Measurements from ENCODE around the gene RNF5. TPM values are rescaled to one million over a fixed set of nuclear protein-coding genes. Genes with fewer than 3 reads are reported as not detected.

Gene RNF5
- total and polyA plus RNA-seq, 2 experiments from 2014 or later, result 180 to 232 TPM

GRCh38 chr6:32151181-32151862, 26.9 kb upstream of the RNF5 start:
- TF ChIP-seq CTCF (IDR thresholded peaks at IDR 0.05; ENCODE audit: low read depth, low read length), result no peak
- Histone ChIP-seq H3K27ac (no peak overlapping the region), H3K27me3 (peaks cover 30% of the 10 kb centered on the region), H3K36me3 (peaks cover 2% of the 10 kb centered on the region), H3K4me1 (ENCODE audit: low read depth) (peaks cover 23% of the 10 kb centered on the region), H3K9me3 (ENCODE audit: low read depth) (no peaks in the 10 kb centered on the region), H3K4me3 (no peak overlapping the region)
- no peak for DNase-seq (ENCODE audit: low read depth in 1 of 2, low spot score in 1 of 2)

- TF ChIP-seq CTCF (IDR thresholded peaks at IDR 0.05; ENCODE audit: low read depth, low read length), result no peak
- no peak for DNase-seq (ENCODE audit: low read depth in 1 of 2, low spot score in 1 of 2)
- H3K36me3 ChIP-seq, result peaks cover 7% of the 10 kb centered on the region
- H3K27ac ChIP-seq, result peak within 1 kb of the TSS; percentile 91
- H3K4me1 ChIP-seq (ENCODE audit: low read depth), result peaks cover 18% of the 10 kb centered on the region
- H3K27me3 ChIP-seq, result peaks cover 30% of the 10 kb centered on the region
- peak within 1 kb of the TSS; percentile 63 for H3K4me3 ChIP-seq
- no peaks in the 10 kb centered on the region for H3K9me3 ChIP-seq (ENCODE audit: low read depth)
Measured at GRCh38 chr6:32151863-32152768, 26.1 kb upstream of the RNF5 start, which contains the start of gene PRRT1. Gene PRRT1 (minus strand): TSS chr6:32151939. CDS start chr6:32151827, 112 bp downstream.

GRCh38 chr6:32152769-32153563, 25.2 kb upstream of the RNF5 start:
- peak overlapping the region; percentile 91 for H3K27ac ChIP-seq
- H3K36me3 ChIP-seq, result peaks cover 14% of the 10 kb centered on the region
- DNase-seq (ENCODE audit: low read depth in 1 of 2, low spot score in 1 of 2), result peak; percentile 31 to 47
- H3K9me3 ChIP-seq (ENCODE audit: low read depth), result no peaks in the 10 kb centered on the region
- H3K27me3 ChIP-seq, result peaks cover 30% of the 10 kb centered on the region
- peak overlapping the region; percentile 63 for H3K4me3 ChIP-seq
- no peak for TF ChIP-seq CTCF (IDR thresholded peaks at IDR 0.05; ENCODE audit: low read depth, low read length)
- H3K4me1 ChIP-seq (ENCODE audit: low read depth), result peaks cover 18% of the 10 kb centered on the region

GRCh38 chr6:32153564-32154513, 24.4 kb upstream of the RNF5 start, which contains the start of gene PPT2:
Gene PPT2 (plus strand): TSS chr6:32154141. CDS start chr6:32154595, 454 bp downstream.
- peaks cover 26% of the 10 kb centered on the region for H3K27me3 ChIP-seq
- H3K4me1 ChIP-seq (ENCODE audit: low read depth), result peaks cover 18% of the 10 kb centered on the region
- H3K27ac ChIP-seq, result peak within 1 kb of the TSS; percentile 91
- H3K9me3 ChIP-seq (ENCODE audit: low read depth), result no peaks in the 10 kb centered on the region
- peak; percentile 95 to 97 for DNase-seq (ENCODE audit: low read depth in 1 of 2, low spot score in 1 of 2)
- TF ChIP-seq CTCF (IDR thresholded peaks at IDR 0.05; ENCODE audit: low read depth, low read length), result peak; percentile 28
- peaks cover 21% of the 10 kb centered on the region for H3K36me3 ChIP-seq
- peak within 1 kb of the TSS; percentile 63 for H3K4me3 ChIP-seq
